Measurements from ENCODE around the gene ZNF724.

DNA sequence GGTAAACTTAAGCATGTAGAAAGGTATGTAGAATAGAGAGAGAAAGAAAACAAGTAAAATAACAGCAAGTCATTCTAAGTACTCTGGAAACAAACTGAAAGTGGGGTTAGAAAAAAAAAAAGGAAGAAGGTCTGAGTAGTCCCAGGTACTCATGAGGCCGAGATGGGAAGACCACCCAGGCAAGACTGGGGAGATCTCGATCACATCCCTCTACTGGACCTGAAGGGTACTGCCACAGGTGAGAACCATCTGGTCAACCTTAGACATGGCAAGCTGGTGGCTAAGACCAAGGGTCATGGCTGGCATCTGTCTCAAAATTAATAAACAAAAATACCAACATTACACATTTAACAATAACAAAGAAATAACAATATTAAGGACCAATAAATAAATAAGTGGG lies 36.3 kb upstream of the ZNF724 start:
- TF ChIP-seq, protein P1, sequence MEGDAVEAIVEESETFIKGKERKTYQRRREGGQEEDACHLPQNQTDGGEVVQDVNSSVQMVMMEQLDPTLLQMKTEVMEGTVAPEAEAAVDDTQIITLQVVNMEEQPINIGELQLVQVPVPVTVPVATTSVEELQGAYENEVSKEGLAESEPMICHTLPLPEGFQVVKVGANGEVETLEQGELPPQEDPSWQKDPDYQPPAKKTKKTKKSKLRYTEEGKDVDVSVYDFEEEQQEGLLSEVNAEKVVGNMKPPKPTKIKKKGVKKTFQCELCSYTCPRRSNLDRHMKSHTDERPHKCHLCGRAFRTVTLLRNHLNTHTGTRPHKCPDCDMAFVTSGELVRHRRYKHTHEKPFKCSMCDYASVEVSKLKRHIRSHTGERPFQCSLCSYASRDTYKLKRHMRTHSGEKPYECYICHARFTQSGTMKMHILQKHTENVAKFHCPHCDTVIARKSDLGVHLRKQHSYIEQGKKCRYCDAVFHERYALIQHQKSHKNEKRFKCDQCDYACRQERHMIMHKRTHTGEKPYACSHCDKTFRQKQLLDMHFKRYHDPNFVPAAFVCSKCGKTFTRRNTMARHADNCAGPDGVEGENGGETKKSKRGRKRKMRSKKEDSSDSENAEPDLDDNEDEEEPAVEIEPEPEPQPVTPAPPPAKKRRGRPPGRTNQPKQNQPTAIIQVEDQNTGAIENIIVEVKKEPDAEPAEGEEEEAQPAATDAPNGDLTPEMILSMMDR (IDR thresholded peaks at IDR 0.05), result peak in 1 of 7 experiments; percentile 18
- TF ChIP-seq POLR2A (IDR thresholded peaks at IDR 0.05) (no peak), POLR2AphosphoS5 (IDR thresholded peaks at IDR 0.05) (no peak), EP300 (IDR thresholded peaks at IDR 0.05) (no peak)

Measured in stomach (tissue), 4 donors.